ENCODE measurements around the gene ZNF318.

The ZNF318 gene

GRCh38 chr6:43311666-43312065, 57.8 kb downstream of the ZNF318 start:
- FAIRE-seq: no peak
- TF ChIP-seq SPI1 (IDR thresholded peaks at IDR 0.05; ENCODE audit: low read depth, low read length) (no peak), PAX5 (IDR thresholded peaks at IDR 0.05; ENCODE audit: insufficient read depth, low read length, severe bottlenecking) (no peak), TAF1 (IDR thresholded peaks at IDR 0.05; ENCODE audit: low read depth, low read length) (no peak), POU2F2 (IDR thresholded peaks at IDR 0.05; ENCODE audit: low read depth, low read length) (no peak), POLR2A (IDR thresholded peaks at IDR 0.05; ENCODE audit: low read depth, low read length) (no peak), POLR2AphosphoS5 (IDR thresholded peaks at IDR 0.05; ENCODE audit: low read depth, low read length) (no peak)
- DNase-seq (ENCODE audit: insufficient read length, low spot score): no peak

- no peak for TF ChIP-seq POLR2AphosphoS5 (IDR thresholded peaks at IDR 0.05; ENCODE audit: low read depth, low read length)
- TF ChIP-seq SPI1 (IDR thresholded peaks at IDR 0.05; ENCODE audit: low read depth, low read length): peak; percentile 77
- no peak for TF ChIP-seq PAX5 (IDR thresholded peaks at IDR 0.05; ENCODE audit: insufficient read depth, low read length, severe bottlenecking)
- TF ChIP-seq TAF1 (IDR thresholded peaks at IDR 0.05; ENCODE audit: low read depth, low read length): no peak
- DNase-seq (ENCODE audit: insufficient read length, low spot score) (no peak), FAIRE-seq (no peak)
Measured at GRCh38 chr6:43310624-43311023, 58.8 kb downstream of the ZNF318 start.

- DNase-seq (ENCODE audit: insufficient read length, low spot score) (no peak), FAIRE-seq (no peak)
- TF ChIP-seq POLR2AphosphoS5 (IDR thresholded peaks at IDR 0.05; ENCODE audit: low read depth, low read length): no peak
- no peak for TF ChIP-seq TAF1 (IDR thresholded peaks at IDR 0.05; ENCODE audit: low read depth, low read length)
- TF ChIP-seq PAX5 (IDR thresholded peaks at IDR 0.05; ENCODE audit: insufficient read depth, low read length, severe bottlenecking): no peak
- no peak for TF ChIP-seq POU2F2 (IDR thresholded peaks at IDR 0.05; ENCODE audit: low read depth, low read length)
- TF ChIP-seq SPI1 (IDR thresholded peaks at IDR 0.05; ENCODE audit: low read depth, low read length): no peak
Measured at GRCh38 chr6:43310134-43310533, 59.3 kb downstream of the ZNF318 start.

- DNase-seq (ENCODE audit: insufficient read length, low spot score) (no peak), FAIRE-seq (peak; percentile 56)
- TF ChIP-seq PAX5 (IDR thresholded peaks at IDR 0.05; ENCODE audit: insufficient read depth, low read length, severe bottlenecking) (no peak), POLR2AphosphoS5 (IDR thresholded peaks at IDR 0.05; ENCODE audit: low read depth, low read length) (no peak), POU2F2 (IDR thresholded peaks at IDR 0.05; ENCODE audit: low read depth, low read length) (no peak), POLR2A (IDR thresholded peaks at IDR 0.05; ENCODE audit: low read depth, low read length) (no peak), TAF1 (IDR thresholded peaks at IDR 0.05; ENCODE audit: low read depth, low read length) (no peak), SPI1 (IDR thresholded peaks at IDR 0.05; ENCODE audit: low read depth, low read length) (no peak)
Measured at GRCh38 chr6:43308990-43309477, 60.4 kb downstream of the ZNF318 start.

GRCh38 chr6:43308101-43308989, 61.1 kb downstream of the ZNF318 start, which contains the start of gene CRIP3:
CRIP3 (minus strand) TSS chr6:43308826; CDS start chr6:43308792, 34 bp downstream.
- FAIRE-seq (peak; percentile 72), DNase-seq (ENCODE audit: insufficient read length, low spot score) (no peak)
- TF ChIP-seq SPI1 (IDR thresholded peaks at IDR 0.05; ENCODE audit: low read depth, low read length) (no peak), POLR2A (IDR thresholded peaks at IDR 0.05; ENCODE audit: low read depth, low read length) (no peak), POLR2AphosphoS5 (IDR thresholded peaks at IDR 0.05; ENCODE audit: low read depth, low read length) (no peak), PAX5 (IDR thresholded peaks at IDR 0.05; ENCODE audit: insufficient read depth, low read length, severe bottlenecking) (no peak)

GRCh38 chr6:43307451-43308100, 61.9 kb downstream of the ZNF318 start:
- no peak for DNase-seq (ENCODE audit: insufficient read length, low spot score)
- FAIRE-seq: no peak
- no peak for TF ChIP-seq POLR2A (IDR thresholded peaks at IDR 0.05; ENCODE audit: low read depth, low read length)
- no peak for TF ChIP-seq PAX5 (IDR thresholded peaks at IDR 0.05; ENCODE audit: insufficient read depth, low read length, severe bottlenecking)
- TF ChIP-seq TAF1 (IDR thresholded peaks at IDR 0.05; ENCODE audit: low read depth, low read length): no peak
- no peak for TF ChIP-seq POU2F2 (IDR thresholded peaks at IDR 0.05; ENCODE audit: low read depth, low read length)
- TF ChIP-seq POLR2AphosphoS5 (IDR thresholded peaks at IDR 0.05; ENCODE audit: low read depth, low read length): no peak
- no peak for TF ChIP-seq SPI1 (IDR thresholded peaks at IDR 0.05; ENCODE audit: low read depth, low read length)

- FAIRE-seq (no peak), DNase-seq (ENCODE audit: insufficient read length, low spot score) (no peak)
- TF ChIP-seq TAF1 (IDR thresholded peaks at IDR 0.05; ENCODE audit: low read depth, low read length): no peak
- TF ChIP-seq SPI1 (IDR thresholded peaks at IDR 0.05; ENCODE audit: low read depth, low read length): no peak
- no peak for TF ChIP-seq POLR2AphosphoS5 (IDR thresholded peaks at IDR 0.05; ENCODE audit: low read depth, low read length)
- no peak for TF ChIP-seq POU2F2 (IDR thresholded peaks at IDR 0.05; ENCODE audit: low read depth, low read length)
- no peak for TF ChIP-seq PAX5 (IDR thresholded peaks at IDR 0.05; ENCODE audit: insufficient read depth, low read length, severe bottlenecking)
- no peak for TF ChIP-seq POLR2A (IDR thresholded peaks at IDR 0.05; ENCODE audit: low read depth, low read length)
Measured at GRCh38 chr6:43306086-43306485, 63.4 kb downstream of the ZNF318 start.

- no peak for TF ChIP-seq PAX5 (IDR thresholded peaks at IDR 0.05; ENCODE audit: insufficient read depth, low read length, severe bottlenecking)
- TF ChIP-seq POU2F2 (IDR thresholded peaks at IDR 0.05; ENCODE audit: low read depth, low read length): no peak
- no peak for DNase-seq (ENCODE audit: insufficient read length, low spot score)
- FAIRE-seq: no peak
Measured at GRCh38 chr6:43304882-43305281, 64.6 kb downstream of the ZNF318 start.

GRCh38 chr6:43304361-43304760, 65.1 kb downstream of the ZNF318 start:
- FAIRE-seq (no peak), DNase-seq (ENCODE audit: insufficient read length, low spot score) (no peak)
- TF ChIP-seq TAF1 (IDR thresholded peaks at IDR 0.05; ENCODE audit: low read depth, low read length) (no peak), SPI1 (IDR thresholded peaks at IDR 0.05; ENCODE audit: low read depth, low read length) (no peak), POLR2AphosphoS5 (IDR thresholded peaks at IDR 0.05; ENCODE audit: low read depth, low read length) (no peak), POLR2A (IDR thresholded peaks at IDR 0.05; ENCODE audit: low read depth, low read length) (no peak), POU2F2 (IDR thresholded peaks at IDR 0.05; ENCODE audit: low read depth, low read length) (no peak), PAX5 (IDR thresholded peaks at IDR 0.05; ENCODE audit: insufficient read depth, low read length, severe bottlenecking) (no peak)
